Hematopoietic multipotent progenitor cell treated with erythropoietin and hydrocortisone succinate and interleukin-3 and kit ligand, for 17 days (in vitro differentiated cells): ENCODE measurements around the gene DCAF7.
A peak's percentile ranks its signal among the peaks of the same experiment; 100 is the strongest.

Source experiments
- DNase-seq: peaks from one replicate; pipeline ENCODE4 v3.0.0-alpha.2; 2015; ENCODE audit warnings: low spot score

Gene DCAF7

DNA sequence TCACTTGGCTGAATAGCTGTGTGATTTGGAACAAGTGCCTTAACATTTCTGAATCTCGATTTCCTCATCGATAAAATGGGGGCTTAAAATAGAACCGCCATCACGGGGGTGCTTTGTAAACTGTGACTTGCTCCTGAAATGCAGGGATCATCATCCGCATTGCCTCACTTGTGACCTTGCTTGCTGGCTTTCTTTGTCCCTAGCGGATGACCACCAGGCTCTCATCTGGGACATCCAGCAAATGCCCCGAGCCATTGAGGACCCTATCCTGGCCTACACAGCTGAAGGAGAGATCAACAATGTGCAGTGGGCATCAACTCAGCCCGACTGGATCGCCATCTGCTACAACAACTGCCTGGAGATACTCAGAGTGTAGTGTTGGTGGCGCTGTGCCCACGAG is 38.5 kb downstream of the DCAF7 start:
- DNase-seq, result no peak

DNA sequence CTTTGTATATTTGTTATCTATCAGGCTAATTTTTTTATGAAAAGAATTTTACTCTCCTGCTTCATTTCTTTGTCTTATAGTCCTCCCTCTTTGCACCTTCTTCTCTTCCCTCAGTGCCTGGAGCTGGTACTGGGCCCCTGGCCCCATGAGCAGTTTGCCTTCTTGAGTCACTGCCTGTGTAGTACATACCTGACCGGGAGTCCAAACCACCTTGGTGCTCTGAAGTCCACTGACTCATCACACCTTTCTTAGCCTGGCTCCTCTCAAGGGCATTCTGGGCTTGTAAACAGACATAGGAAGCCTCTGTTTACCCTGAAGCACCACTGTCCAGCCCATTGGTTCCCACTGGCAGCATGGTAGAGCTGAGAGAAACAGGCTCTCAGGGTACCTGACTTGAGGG is 39.4 kb downstream of the DCAF7 start:
- no peak for DNase-seq

GRCh38 chr17:63592797-63593196 is 42.5 kb downstream of the DCAF7 start:
- DNase-seq, result no peak

DNA sequence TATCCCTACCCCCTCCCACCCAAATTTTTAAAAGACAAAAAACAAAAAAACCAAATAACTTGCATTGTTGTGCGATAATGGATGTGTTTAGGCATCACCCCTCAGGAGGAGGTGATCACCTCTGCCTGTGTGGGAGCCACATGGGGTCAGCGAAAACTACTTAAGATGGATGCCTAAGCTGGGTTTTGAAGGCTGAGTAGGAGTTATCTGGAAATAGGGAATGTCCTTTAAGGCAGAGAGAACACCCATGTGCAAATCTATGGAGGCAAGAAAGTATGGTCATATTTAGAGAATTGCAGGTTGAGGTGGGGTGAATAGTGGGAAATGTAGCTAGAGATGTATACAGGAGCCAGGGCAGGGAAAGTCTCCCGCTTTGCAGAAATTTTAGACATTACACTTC is 44.9 kb downstream of the DCAF7 start:
- no peak for DNase-seq

DNA sequence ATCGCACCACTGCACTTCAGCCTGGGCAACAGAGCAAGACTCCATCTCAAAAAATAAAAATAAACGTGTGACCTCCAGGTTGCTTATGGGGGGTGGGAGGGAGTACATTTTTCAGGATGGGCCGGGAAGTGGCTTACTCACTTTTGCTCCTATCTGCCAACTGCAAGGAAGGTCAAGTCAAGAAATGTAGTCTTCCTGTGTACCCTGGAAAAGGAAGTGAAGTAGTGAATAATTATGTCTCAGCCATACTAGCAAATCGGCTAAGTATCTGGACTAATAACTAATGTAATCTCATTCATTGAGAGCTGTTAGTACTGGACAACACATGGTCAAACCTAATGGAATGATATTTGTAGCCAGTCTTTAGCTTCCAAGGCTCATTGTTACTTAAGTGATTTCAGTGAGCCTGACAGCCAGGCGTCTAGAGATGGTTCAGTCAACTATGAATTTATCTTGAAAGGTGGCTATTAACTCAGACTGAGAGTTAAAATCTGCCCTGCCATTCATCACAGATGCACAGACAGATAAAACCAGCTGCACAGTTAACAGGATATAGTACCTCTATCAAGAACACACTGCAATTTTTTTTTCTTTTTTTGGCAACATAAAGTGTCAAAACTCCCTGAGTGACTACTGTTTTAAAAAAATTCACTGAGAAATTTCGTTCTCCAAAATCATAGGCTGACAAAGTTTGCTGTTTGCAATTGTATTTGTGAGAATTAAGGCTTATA is 46.7 kb downstream of the DCAF7 start:
- no peak for DNase-seq

DNA sequence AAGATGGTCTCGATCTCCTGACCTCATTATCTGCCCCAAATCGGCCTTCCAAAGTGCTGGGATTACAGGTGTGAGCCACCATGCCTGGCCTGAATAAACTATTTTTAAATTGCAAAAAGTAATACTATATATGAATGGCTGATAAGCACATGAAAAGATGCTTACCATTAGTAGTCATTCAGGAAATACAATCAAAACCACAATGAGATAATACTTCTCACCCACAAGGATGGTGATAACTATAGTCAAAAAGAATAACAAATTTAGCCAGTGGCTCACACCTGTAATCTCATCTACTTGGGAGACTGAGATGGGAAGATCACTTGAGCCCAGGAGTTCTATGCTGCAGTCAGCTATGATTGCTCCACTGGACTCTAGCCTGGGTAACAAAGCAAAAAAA is 48.0 kb downstream of the DCAF7 start:
- no peak for DNase-seq

DNA sequence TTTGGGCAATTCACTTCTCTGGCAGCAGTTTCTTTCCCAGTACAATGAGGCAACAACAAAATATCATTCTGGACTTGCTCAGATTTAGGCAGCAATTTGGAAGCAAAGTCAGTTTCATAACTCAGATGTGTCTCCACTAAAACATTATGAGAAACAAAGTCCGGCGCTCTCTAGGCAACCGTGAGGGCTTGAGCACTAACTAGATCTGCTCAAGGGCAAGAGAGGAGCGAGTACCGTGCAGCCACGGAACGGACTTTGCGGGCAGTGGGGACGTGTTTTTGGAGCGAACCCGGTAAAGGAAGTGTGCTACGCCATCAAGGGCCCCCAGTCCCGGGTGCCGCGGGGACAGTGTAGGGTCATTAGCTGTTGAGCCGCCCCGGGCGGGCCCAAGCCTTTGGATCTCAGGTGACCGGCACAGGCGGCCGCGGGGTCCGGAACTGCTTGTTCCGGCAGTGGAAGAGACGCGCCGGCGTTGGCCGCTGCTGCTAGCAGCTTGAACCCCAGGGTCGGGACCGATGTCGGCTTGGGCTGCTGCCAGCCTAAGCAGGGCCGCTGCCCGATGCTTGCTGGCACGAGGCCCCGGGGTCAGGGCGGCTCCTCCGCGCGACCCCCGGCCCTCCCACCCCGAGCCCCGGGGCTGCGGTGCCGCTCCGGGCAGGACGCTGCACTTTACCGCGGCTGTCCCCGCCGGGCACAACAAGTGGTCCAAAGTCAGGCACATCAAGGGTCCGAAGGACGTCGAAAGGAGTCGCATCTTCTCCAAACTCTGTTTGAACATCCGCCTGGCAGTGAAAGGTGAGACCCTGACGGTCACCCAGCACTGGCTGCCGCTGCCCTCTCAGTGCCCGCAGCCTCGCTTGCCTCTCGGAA is 50.5 kb downstream of the DCAF7 start, which contains the start of gene TACO1:
TSS of gene TACO1 (plus strand) at position 327 of the 870 bp plus-strand sequence. CDS start at position 516, 189 bp downstream.
- DNase-seq, result peak; percentile 71

DNA sequence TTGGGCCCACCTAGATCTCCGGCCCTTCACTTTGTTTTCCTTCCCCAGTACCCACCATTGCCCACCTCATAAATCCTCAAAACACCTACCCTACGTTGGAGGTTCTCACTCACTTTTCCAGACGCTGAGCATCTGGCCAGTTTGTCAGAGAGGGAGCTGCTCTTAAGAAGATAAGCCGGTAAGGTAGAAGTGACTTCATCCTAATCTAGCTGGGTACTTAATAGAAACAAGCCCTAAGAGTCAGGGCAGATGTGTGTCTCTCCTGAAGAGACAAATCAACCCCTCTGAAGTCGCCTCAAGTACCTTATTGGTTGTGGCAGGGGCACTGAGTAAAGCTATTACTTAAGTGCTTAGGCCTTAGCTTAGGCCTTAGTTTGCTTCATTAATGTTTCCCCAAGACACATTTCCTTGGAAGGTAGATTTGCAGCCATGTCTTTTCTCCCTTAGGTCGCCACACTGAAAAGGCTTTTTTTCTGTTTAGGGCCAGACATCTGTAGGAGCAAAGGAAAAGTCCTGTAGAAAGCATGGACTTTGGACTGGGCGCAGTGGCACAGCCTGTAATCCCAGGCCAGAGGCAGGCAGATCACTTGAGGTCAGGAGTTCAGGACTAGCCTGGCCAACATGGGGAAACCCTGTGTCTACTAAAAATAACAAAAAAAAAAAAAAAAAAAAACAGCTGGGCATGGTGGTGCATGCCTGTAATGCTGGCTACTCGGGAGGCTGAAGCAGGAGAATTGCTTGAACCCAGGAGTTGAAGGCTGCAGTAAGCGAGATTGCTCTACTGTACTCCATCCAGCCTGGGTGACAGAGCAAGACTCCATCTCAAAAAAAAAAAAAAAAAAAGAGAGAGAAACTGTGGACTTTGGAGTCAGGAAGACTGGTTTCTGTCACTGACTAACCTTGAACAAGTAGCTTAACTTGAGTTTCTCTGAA is 51.4 kb downstream of the DCAF7 start:
- DNase-seq, result peak; percentile 49

DNA sequence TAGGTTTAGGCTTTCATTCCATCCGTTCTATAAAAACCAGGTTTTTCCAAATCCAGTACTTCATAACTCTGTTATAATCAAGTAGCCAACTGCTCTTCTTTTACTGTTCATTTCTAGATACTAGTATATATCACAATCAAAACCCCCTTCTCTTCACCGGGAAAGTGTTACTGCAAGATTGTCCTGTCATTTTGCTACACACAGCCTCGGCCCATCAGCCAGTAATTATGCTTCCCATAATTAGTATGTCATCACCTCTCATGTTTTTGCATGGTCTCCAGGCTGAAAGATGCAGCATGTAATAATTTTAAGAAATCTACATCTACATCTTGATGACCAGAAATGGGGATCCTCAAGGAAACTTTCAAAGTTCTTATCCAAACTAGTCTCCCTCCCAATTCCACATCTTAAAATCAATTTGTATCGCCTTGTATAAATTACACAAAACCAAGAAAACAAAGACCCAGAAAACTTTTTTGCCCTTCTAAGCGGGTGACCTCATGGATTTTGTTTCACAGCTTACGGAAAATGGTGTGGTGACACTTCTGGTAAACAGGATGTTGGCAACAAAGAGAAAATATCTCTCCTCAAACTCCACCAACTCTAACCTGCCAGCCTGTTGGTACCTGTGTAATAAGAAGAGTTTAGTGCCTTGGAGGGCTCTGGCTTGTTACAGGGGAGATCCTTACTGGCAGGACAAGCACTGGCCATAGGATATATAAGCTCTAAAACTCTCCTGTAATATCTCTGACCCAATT is 59.7 kb downstream of the DCAF7 start:
- DNase-seq, result no peak

DNA sequence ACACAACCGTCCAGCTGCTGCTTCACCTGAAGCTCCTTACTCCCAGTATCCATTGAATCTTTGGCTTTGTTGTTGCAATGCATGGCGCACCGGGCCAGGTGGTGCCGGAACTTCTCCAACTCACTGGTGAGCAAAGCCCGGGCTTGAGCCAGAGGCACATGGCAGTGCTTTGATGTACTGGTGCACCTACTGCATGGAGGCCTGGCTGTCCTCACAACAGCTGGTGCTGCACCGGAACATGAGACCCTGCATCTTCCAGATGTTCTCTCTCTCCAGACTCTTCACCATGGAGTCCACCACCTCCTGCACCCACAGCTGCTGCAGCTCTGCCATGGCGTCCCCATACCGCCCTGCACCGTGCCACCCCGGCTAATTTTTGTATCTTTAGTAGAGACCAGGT is 60.6 kb downstream of the DCAF7 start:
- DNase-seq, result no peak

- DNase-seq, result no peak
Observed at GRCh38 chr17:63611354-63611753, 61.1 kb downstream of the DCAF7 start.

DNA sequence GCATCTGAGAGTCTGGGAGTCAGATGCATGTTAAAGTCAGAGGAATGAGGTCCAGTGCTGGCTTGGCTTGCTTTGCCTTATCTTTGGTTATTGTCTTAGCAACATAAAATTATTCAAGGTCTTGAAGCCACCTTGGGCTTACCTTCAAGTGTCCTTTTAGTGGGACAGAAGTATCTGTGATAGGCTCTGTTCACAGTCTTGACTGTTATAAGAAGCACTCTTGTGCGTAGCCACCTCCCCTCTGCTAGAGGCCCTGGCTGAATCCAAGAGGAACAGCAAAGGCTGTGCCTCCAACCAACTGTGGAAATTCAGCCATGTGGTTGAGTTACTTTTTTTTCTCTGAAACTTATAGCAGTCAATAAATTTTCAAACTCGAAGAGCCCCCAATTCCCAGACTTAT is 63.4 kb downstream of the DCAF7 start:
- no peak for DNase-seq

DNA sequence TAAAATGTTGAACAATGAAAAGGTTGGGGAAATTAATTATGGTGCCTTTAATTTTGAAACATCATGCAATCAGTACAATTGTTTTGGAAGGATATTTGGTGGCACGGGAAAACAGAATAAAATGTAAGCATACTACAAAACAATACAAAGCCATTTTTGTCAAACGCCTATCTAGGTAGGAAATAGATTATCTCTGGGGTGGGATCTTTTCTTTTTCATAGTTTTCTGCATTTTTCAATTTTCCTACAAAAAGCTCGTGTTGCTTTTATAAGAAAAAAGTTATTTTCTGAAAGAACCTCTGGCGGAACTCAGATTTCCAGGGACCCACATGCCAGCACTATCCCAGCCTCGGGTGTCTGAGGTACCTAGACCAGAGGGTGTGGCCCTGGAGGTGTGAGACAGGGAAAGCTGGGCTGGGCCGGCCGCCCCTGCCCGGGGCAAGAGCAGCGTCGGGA is 71.0 kb downstream of the DCAF7 start:
- DNase-seq, result no peak

DNA sequence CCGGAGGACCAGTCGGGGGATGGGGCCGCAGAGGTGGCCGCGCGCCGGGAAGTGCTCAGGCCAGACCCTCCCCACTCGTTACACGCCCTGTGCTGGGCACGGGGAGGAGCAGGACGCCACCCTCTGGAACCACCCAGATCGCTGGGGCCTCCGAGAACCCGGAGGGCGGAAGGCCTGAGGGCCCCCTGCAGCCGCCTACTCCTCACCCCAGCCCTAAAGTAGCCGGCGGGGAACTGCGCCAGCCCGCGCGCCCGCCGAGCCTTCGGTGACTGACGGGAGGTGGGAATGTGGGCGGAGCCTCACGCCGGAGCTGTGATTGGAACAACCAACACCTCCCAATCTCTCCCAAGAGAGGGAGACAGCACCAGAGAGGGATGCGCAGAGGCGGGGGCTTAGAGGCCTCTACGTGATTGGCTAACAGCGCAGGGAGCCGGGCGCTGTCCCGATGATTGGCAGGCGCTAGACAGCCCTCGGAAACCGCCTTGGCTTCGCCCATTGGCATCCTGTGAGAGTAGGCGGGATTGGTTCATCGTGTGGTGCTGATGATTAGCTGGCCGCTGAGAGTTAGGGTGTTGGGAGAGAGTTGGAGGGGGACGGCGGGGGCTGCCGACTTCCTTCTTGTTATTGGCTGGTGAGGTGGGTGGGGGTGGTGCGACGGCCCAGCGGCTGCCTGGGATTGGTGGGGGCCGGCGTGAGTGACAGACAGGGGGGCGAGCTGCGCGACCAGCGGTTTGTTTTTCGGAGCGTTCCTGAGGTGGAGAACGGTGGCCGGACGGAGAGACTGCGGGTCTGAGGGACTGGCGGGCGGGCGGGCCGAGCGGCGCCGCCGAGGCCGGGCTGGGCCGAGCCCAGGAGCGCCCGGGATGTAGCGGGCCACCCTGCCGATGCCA is 71.7 kb downstream of the DCAF7 start, which contains the start of gene MAP3K3:
TSS of gene MAP3K3 (plus strand) at position 734 of the 890 bp plus-strand sequence. CDS start 343 bp downstream, outside the sequence.
- DNase-seq, result peak; percentile 97

- DNase-seq, result peak; percentile 54
Observed at GRCh38 chr17:63622574-63623390, 72.5 kb downstream of the DCAF7 start.

GRCh38 chr17:63623786-63624530 is 73.7 kb downstream of the DCAF7 start:
- no peak for DNase-seq

DNA sequence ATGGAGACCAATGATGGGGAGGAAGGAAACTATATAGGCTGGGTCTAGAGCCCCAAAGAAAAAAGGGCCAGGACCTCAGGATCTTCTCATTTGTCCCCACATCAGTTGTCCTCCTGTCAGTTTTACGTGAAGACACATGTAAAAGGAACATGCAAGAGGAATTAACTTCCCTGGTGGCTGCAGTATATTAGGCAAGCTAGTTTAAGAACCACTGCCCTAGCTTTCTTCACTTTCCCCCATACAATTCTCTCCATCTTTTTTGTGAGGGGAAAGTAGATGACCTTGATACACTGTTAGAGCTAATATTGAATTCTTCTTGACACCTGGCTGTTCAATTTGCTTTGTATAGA is 74.2 kb downstream of the DCAF7 start:
- DNase-seq, result no peak

DNA sequence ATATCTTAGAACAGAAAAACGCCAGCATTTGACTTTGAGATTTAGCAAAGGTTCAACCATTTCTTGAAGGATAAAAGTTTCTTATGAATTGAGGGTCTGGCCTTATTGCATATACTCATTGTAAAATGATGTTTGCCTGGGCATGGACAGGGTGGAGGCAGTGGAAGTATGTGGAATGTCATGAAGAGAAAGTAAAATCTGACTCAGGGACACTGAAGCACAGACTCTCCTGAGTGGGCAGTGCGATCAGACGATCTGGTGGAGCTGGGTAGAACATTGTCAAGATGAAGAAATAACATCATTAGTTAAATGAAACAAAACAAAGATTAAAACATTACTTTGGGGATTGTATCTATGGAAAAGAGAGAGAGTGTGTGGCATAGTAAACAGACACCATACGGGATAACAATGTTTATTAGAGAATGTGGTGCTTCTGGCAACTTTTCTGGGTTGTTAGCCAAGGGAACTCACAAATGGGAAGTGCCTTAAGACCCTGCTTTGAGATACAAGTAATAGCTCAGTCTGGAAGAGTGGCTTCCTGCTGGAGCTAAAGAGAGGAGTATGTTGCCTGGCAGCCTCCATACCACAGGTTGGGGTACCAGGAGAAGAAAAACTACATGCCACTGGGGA is 76.4 kb downstream of the DCAF7 start:
- DNase-seq, result no peak
